Measurements from ENCODE around the gene CHGA. TPM values are rescaled to one million over a fixed set of nuclear protein-coding genes. Genes with fewer than 3 reads are reported as not detected.
A peak's percentile ranks its signal among the peaks of the same experiment; 100 is the strongest.

Gene CHGA
- total and polyA plus RNA-seq, 2 of the 13 experiments (the other 11 are each of a cell fraction or from before 2014, with no cell fraction given) = not detected

DNA sequence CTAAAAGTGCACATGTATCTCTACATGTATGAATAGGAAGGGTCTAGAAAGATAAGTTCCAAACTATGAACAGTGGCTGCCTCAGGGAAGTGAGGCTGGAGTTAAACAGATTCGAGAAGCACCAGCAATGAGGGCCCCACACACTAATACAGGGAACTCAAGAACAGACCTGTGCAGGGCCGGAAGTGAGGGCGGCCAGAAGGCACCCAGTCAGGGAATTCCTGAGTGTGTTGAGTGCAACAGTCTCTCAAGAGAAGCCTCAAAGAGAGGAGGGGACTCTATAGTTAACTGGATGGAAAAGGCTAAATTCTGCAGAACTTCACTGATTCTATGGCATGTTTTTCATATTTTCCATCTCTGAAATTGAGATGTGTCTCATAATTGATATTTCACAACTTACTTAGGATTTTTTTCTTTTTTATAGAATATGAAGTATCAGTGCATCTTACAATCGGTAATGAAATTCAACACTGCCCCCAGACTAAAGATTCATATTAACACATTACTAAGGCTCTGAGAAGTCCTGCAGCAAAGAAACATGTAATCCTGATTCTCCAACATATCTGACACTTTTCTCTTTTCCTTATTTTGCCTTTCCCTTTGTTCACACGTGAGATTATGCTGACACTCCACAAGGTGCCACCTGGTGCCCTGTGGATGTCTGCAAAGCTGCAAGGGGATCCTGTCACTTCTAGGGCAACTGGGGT lies 61.3 kb downstream of the CHGA start:
- ATAC-seq (no peak), DNase-seq (ENCODE audit: low spot score) (no peak), FAIRE-seq (no peak)
- H3K27ac ChIP-seq (ENCODE audit: extremely low read length, insufficient read depth, low read length) = peak overlapping the region; percentile 79
- no peaks in the 10 kb centered on the region for H3K79me2 ChIP-seq (ENCODE audit: insufficient read depth, low read length)
- TF ChIP-seq RORA (CRISPR knock-in tag; IDR thresholded peaks at IDR 0.05) (no peak), RELA (CRISPR knock-in tag; IDR thresholded peaks at IDR 0.05) (no peak), ATF7-NPFF (CRISPR knock-in tag; IDR thresholded peaks at IDR 0.05; ENCODE audit: low read depth) (0 out of 2 replicates have a peak, but pooled peaks have one; percentile 46), SMC3 (IDR thresholded peaks at IDR 0.05; ENCODE audit: low read length) (0 out of 2 replicates have a peak, but pooled peaks have one; percentile 9), NFYC (CRISPR knock-in tag; IDR thresholded peaks at IDR 0.05) (no peak), MAFG (CRISPR knock-in tag; IDR thresholded peaks at IDR 0.05) (no peak), HBP1 (CRISPR knock-in tag; IDR thresholded peaks at IDR 0.05; ENCODE audit: low read depth) (no peak)
- peaks cover 9% of the 10 kb centered on the region for H3K9me3 ChIP-seq (ENCODE audit: low read length)
- H3K4me2 ChIP-seq (ENCODE audit: low read depth, low read length) = peak overlapping the region; percentile 48
- BruUV-seq (replicated peaks) = no TSS peak
- in situ Hi-C loops (cut with HindIII; ENCODE audit: extremely low pct_ligation_motif_present, low pct_unique_long_range_greater_than_20kb) = no loop called here
- ChIA-PET POLR2A (no interaction called here), CTCF (ENCODE audit: low intra/inter-chr PET ratio, low total read pairs) (no interaction called here)
- H3K9ac ChIP-seq (ENCODE audit: insufficient read depth, low read depth, low read length) = no peak overlapping the region; the same call in 1 of the 2 replicates
- WGBS (ENCODE audit: low lambda C conversion rate) = 67% methylated on average over 4 of the region's 5 CpGs
- H4K20me1 ChIP-seq (ENCODE audit: insufficient read depth, low read length) = no peaks in the 10 kb centered on the region; the same call in 1 of the 2 replicates
- no peak overlapping the region for H2AFZ ChIP-seq (ENCODE audit: low read length)
- H3K4me3 ChIP-seq (replicated peaks in 1 of 3; ENCODE audit: insufficient read depth in 1 of 3, low read depth in 2 of 3, low read length in 3 of 3) = no peak overlapping the region; a peak in 1 of 6 replicates
- H3K27me3 ChIP-seq (ENCODE audit: control insufficient read depth in 1 of 2, insufficient read depth in 2 of 2, low read length in 2 of 2) = no peaks in the 10 kb centered on the region
- H3K4me1 ChIP-seq (ENCODE audit: insufficient read depth, low read length) = peaks cover 53% of the 10 kb centered on the region
- H3K36me3 ChIP-seq (replicated peaks in 1 of 2; ENCODE audit: control insufficient read depth in 1 of 2, insufficient read depth in 2 of 2, low read length in 2 of 2) = 0 out of 5 replicates have a peak, but pooled peaks cover 0 to 5% of the 10 kb centered on the region in 2 experiments
- intact Hi-C loops (cut with micrococcal nuclease; ENCODE audit: unreplicated experiment) = loop anchor here (2.0 kb wide), 1 partner anchor 37 kb away; no protein-coding TSS in a partner anchor

Other genes with a start within 250 kb of the CHGA start
- 10.4 and 28.9 TPM in 2 replicates for gene LGMN, start 174.5 kb upstream of the CHGA start, total RNA-seq (2016; rRNA removed; fragmentation: Illumina TruSeq; extraction: Trizol)
- gene LGMN, start 174.5 kb upstream of the CHGA start, polyA plus RNA-seq (2011; rRNA removed) = 76.4 and 83.6 TPM in 2 replicates
- gene GOLGA5, start 128.8 kb upstream of the CHGA start, total RNA-seq (2016; rRNA removed; fragmentation: Illumina TruSeq; extraction: Trizol) = 40.0 and 54.6 TPM in 2 replicates
- 25.7 and 31.0 TPM in 2 replicates for gene GOLGA5, start 128.8 kb upstream of the CHGA start, polyA plus RNA-seq (2011; rRNA removed)
- gene ITPK1, start 192.8 kb downstream of the CHGA start, total RNA-seq (2016; rRNA removed; fragmentation: Illumina TruSeq; extraction: Trizol) = 20.5 and 28.1 TPM in 2 replicates
- gene ITPK1, start 192.8 kb downstream of the CHGA start, polyA plus RNA-seq (2011; rRNA removed) = 47.5 and 64.2 TPM in 2 replicates